Stimulated activated CD8-positive, alpha-beta memory T cell treated with anti-CD3 and anti-CD28 coated beads, Interleukin-7, amount 100 ng/mL, for 24 hours (primary cell): Measurements from ENCODE around the gene INVS.

Experiments used
- DNase-seq: peaks from one replicate; pipeline ENCODE4 v3.0.0-alpha.2; 2020; ENCODE audit warnings: low read depth

INVS gene

GRCh38 chr9:100277166-100277979 lies 178.3 kb downstream of the INVS start:
- DNase-seq, result no peak

- no peak for DNase-seq
Measured at GRCh38 chr9:100281066-100281465, 182.0 kb downstream of the INVS start.

GRCh38 chr9:100281676-100282387 lies 182.8 kb downstream of the INVS start:
- no peak for DNase-seq

- DNase-seq, result no peak
Measured at GRCh38 chr9:100282388-100282719, 183.3 kb downstream of the INVS start.

GRCh38 chr9:100284247-100284646 lies 185.2 kb downstream of the INVS start:
- no peak for DNase-seq

- DNase-seq, result no peak
Measured at GRCh38 chr9:100285080-100285479, 186.0 kb downstream of the INVS start.

GRCh38 chr9:100285601-100286000 lies 186.6 kb downstream of the INVS start:
- no peak for DNase-seq

GRCh38 chr9:100286257-100286656 lies 187.2 kb downstream of the INVS start:
- DNase-seq, result no peak

- DNase-seq, result no peak
Measured at GRCh38 chr9:100287186-100287585, 188.1 kb downstream of the INVS start.

GRCh38 chr9:100290714-100291113 lies 191.7 kb downstream of the INVS start:
- DNase-seq, result no peak

- DNase-seq, result no peak
Measured at GRCh38 chr9:100292414-100292813, 193.4 kb downstream of the INVS start.

GRCh38 chr9:100294341-100294740 lies 195.3 kb downstream of the INVS start:
- DNase-seq, result no peak

- DNase-seq, result no peak
Measured at GRCh38 chr9:100294806-100295205, 195.8 kb downstream of the INVS start.

- DNase-seq, result no peak
Measured at GRCh38 chr9:100295240-100295639, 196.2 kb downstream of the INVS start.

- DNase-seq, result no peak
Measured at GRCh38 chr9:100296407-100296806, 197.4 kb downstream of the INVS start.

GRCh38 chr9:100298378-100298777 lies 199.3 kb downstream of the INVS start:
- no peak for DNase-seq

GRCh38 chr9:100303747-100304146 lies 204.7 kb downstream of the INVS start:
- no peak for DNase-seq

- no peak for DNase-seq
Measured at GRCh38 chr9:100306283-100306682, 207.2 kb downstream of the INVS start.

GRCh38 chr9:100307080-100307479 lies 208.0 kb downstream of the INVS start:
- no peak for DNase-seq

GRCh38 chr9:100308965-100309564 lies 210.0 kb downstream of the INVS start:
- no peak for DNase-seq

- no peak for DNase-seq
Measured at GRCh38 chr9:100309992-100310391, 210.9 kb downstream of the INVS start.

GRCh38 chr9:100315561-100315960 lies 216.5 kb downstream of the INVS start:
- no peak for DNase-seq

GRCh38 chr9:100317706-100318105 lies 218.7 kb downstream of the INVS start:
- no peak for DNase-seq
